DOHH2 (cell line): Measurements from ENCODE around the gene SLCO2A1.

Experiments used
- CTCF ChIP-seq: fragments of 200-600 bp; sonication (generic); IDR thresholded peaks from one replicate; pipeline ENCODE4 v1.5.1; 2014; ENCODE audit warnings: antibody characterized with exemption, mild to moderate bottlenecking, low read depth, low read length; ENCODE audit not compliant: poor library complexity, severe bottlenecking
- EZH2phosphoT487 ChIP-seq: fragments of 200-600 bp; sonication (generic); IDR thresholded peaks from 2 replicates; pipeline ENCODE4 v1.6.1; 2017; ENCODE audit warnings: borderline replicate concordance, mild to moderate bottlenecking, antibody characterized with exemption, low read length, moderate library complexity, mixed read lengths

- TF ChIP-seq CTCF, result no peak
- no peak for TF ChIP-seq EZH2phosphoT487
Measured at GRCh38 chr3:134057654-134058110, 28.0 kb upstream of the SLCO2A1 start.
